Inflammatory macrophage treated with lipopolysaccharide for 4 hours (primary cell): ENCODE measurements around the gene PI4K2A.

Experiments
- DNase-seq: peaks from one replicate; pipeline ENCODE4 v3.0.0-alpha.2; 2020

Gene PI4K2A

DNA sequence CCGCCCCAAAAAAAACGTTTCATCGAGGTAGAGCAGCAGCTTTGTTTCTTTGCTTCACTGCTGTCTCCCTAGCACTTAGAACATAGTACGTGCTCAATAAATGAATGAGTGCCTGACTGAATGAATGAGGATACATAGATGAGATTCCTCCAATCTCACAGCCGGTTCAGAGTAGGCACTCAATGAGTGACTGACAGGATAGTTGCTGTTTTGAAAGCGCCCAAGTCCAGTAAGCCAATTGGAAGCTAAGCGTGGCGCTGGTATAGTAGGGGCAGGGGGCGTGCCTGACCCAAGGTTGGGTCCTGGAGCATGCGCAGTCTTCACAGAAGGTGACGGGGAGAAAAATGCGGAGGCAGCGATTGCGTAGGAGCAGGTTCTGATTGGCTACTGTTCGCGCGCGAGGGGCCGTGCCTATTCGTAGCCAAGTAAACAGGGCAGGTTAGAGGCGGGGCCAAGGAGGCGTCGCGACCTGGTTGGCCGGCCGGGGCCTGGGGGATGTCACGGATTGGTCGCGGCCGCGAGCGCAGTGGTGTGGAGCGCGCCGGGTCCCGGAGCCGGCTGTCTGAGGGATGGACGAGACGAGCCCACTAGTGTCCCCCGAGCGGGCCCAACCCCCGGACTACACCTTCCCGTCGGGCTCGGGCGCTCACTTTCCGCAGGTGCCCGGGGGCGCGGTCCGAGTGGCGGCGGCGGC lies at the start of gene PI4K2A:
Gene PI4K2A, plus strand, starts transcription at position 498 of the 694 bp plus-strand sequence. Its CDS starts 72 bp downstream, at position 570.
- peak; percentile 100 for DNase-seq

- no peak for DNase-seq
Measured at GRCh38 chr10:97590748-97591495, 49.5 kb upstream of the PI4K2A start.

DNA sequence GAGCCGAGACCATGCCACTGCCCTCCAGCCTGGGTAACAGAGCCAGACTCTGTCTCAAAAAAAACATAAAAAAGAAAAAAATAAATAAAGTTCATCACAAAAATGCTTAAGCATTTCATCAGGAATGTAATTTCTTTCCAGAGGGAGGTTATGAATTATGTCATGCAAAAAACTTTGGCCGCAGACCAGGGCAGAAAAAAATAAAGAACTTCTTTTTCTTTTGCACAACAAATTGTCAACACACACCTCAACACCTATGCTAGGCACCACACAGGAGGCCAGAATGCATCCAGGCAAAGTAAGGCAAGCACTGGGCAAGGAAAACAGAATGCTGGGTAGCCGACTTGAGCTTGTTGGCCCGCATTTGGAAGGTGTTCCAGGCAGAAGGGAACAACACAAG lies 47.0 kb upstream of the PI4K2A start:
- DNase-seq: no peak

DNA sequence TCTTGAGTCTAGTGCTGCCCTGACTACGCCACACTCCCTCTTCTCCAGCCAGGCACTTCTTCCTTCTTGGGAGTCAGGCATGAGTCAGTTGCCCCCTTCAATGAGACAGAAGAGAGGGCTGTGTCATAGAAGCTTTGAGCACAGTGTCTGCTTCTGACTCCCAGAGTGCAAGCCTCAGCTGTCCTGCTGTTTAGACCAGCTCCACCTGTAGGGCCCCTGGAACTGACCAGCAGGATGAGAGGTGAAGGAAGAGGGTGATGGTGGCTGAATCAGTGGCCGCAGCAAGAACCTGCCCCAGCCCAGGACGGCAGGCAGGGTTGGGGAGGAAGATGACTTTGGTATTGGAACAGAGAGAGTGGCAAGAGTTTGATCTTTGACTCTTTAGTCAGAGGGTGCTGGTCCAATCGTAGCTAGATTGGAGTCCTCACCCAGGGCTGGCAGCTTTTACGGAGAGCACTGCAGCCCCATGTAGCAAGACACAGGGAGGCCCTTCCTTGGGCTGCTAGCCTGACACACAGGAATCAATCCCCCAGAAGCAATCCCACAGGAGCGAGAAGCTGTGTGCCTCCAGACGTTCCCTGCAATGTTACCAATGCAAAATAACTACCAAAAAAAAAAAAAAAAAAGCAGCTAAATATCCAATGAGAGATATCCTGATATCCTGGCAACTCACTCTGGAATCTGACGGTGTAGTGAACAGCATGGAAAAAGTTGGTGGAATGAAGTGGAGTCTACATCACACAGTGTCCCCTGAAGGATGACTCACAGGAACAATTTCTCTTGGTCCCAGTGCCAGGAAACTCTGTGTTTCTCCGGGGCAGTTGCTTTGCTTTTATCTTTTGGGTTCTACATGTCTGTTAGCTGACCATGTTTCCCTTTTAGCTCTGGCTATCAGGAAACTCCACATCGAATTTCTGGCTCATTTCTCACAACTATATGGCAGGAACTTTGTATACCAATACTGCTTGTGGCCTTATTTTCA lies 44.1 kb upstream of the PI4K2A start:
- peak; percentile 8 for DNase-seq

- no peak for DNase-seq
Measured at GRCh38 chr10:97597778-97598177, 42.7 kb upstream of the PI4K2A start.

- DNase-seq: no peak
Measured at GRCh38 chr10:97598407-97599271, 41.8 kb upstream of the PI4K2A start.

GRCh38 chr10:97599272-97599619 lies 41.2 kb upstream of the PI4K2A start:
- DNase-seq: no peak

GRCh38 chr10:97600616-97601015 lies 39.9 kb upstream of the PI4K2A start:
- no peak for DNase-seq

DNA sequence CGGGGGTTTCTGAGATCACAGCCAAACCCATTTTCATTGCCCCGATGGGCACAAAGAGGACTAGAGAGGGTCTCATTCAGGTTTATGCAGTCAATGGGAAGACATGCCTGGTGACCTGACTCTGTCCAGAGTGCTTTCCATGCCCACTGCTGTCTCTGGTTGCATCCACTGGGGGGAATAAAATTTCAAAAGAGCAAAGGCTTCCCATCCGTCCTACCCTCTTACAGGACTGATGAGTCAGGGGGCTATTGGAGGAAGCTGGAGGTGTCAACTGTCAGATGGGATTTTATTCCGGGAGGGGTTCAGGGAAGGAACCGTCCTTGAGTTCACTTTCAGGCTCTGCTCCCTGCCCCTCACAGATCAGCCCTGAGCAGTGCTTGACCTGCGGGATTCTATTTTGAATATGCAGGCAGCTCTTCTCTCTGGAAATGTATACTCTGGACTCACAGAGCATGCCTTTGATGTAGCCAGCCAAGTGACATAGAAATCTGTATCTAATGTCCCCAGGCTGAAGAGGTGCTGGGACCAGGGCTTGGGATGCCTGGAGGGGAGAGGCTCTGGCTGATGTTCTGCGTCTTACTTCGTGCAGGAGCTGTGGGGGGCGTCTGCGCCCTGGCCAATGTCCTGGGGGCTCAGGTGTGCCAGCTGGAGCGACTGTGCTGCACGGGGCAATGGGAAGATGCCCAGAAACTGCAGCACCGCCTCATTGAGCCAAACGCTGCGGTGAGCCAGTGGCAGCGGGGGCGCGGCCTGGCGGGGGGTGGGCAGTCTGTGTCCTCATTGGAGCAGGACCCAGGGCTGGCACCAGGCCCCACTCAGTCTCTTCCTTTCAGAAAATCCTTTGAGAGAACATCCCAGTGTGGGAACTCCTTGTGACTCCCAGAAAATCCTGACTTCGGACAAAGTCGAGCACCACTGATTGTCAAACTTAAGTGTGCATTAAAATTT lies 38.9 kb upstream of the PI4K2A start:
- DNase-seq: no peak

GRCh38 chr10:97607095-97607636 lies 33.3 kb upstream of the PI4K2A start:
- no peak for DNase-seq

DNA sequence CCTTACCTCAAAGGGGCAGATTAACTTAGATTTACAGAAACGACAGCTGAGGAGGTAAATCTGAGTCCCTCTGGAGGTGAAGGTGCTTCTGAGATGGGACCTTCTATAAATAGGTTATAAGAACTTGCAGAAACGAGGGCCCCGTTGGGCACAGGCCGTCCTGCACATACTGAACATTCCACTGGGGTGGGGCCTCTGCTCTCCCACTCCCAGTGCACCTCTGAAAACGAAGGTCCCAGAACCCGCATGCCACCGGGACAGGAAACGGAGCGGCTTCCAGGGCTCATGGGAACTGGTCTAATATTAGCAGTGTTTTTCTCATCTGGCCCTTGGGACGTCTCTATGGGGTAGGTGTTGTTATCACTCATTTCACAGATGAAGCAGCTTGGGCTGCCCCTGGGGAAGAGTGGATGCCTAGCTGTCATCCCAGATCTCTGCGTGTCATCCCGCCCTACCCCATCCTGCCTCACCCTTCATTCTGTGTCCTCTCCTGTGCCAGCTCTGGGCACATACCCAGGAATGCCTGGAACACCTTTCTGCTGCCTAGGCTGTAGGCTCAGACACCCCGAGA lies 31.4 kb upstream of the PI4K2A start:
- DNase-seq: no peak

GRCh38 chr10:97611473-97611872 lies 29.0 kb upstream of the PI4K2A start:
- no peak for DNase-seq

- DNase-seq: peak; percentile 16
Measured at GRCh38 chr10:97612386-97612785, 28.1 kb upstream of the PI4K2A start.

DNA sequence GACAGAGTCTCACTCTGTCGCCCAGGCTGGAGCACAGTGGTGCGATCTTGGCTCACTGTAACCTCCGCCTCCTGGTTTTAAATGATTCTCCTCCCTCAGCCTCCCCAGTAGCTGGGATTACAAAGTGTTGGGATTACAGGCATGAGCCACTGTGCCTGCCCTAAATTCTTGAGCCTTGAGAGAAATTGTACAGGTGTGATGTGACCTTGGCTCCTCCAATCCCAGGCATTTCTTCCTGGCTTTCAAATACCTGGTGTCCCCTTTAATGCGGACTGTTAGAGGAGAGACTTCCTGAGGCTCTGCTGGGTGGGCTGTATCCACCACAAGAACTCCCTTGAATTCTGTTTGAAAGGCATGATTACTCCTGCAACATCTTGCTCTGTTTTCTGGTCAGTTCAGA lies 22.2 kb upstream of the PI4K2A start:
- no peak for DNase-seq

- DNase-seq: no peak
Measured at GRCh38 chr10:97618733-97619132, 21.7 kb upstream of the PI4K2A start.

GRCh38 chr10:97623277-97623676 lies 17.2 kb upstream of the PI4K2A start:
- DNase-seq: no peak

DNA sequence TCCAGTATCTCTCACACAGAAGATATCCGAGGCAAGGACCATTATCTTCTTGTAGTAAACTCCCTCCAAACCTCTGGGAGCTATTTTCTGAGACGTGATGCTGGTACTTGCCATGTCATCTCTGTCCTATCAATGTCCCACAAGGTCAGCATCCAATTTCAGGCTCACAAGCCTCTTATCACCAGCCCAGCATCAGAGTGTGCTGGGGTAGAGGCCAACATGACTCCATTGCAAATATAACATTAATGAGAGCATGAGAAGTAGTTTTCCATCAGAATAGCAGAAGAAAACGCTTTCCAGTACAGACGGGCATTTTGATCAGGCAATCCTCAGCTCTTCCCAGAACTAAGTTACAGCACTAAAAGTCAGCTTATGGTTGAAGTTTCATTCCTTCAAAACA lies 12.7 kb upstream of the PI4K2A start:
- no peak for DNase-seq

GRCh38 chr10:97628228-97628627 lies 12.2 kb upstream of the PI4K2A start:
- DNase-seq: no peak

GRCh38 chr10:97629289-97629688 lies 11.2 kb upstream of the PI4K2A start:
- no peak for DNase-seq

DNA sequence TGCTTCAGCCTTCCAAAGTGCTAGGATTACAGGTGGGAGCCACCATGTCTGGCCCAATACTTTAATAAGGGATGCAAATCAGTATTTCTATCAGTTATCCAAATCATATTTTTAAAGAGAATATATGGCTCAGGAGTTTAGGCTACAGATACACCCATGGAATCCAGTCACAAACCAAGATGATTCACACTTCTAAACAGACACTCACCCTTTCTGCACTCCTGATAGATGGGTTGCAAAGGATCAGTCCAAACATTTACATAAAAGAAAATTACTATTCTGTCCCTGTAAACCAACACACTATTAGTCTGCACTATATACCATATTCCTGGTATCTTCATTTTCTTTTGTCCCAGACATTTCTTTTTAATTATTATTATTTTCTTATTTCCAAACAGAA lies 9.4 kb upstream of the PI4K2A start:
- no peak for DNase-seq
